Smooth muscle cell (in vitro differentiated cells): ENCODE results near the gene REG4. TPM values are rescaled to one million over a fixed set of nuclear protein-coding genes. Genes with fewer than 3 reads are reported as not detected.

Source experiments
- DNase-seq: peaks from one replicate; lab custom pipeline; 2025; ENCODE audit not compliant: unreplicated experiment; lab: John Stamatoyannopoulos, UW
- H2AFZ ChIP-seq: fragments of 200-600 bp; sonication (generic); 2 replicates; pipeline ENCODE4 v1.6.0; 2016; ENCODE audit warnings: antibody characterized with exemption, low read depth, mild to moderate bottlenecking
- H3F3A ChIP-seq: fragments of 200-600 bp; sonication (generic); 2 replicates; pipeline ENCODE4 v1.6.0; 2017; ENCODE audit warnings: antibody characterized with exemption, low read depth
- H3K27ac ChIP-seq: fragments of 200-600 bp; sonication (generic); 2 replicates; pipeline ENCODE4 v1.5.1; 2016; ENCODE audit warnings: low read depth, mild to moderate bottlenecking
- H3K27me3 ChIP-seq: fragments of 200-600 bp; sonication (generic); 2 replicates; pipeline ENCODE4 v1.6.1; 2016; ENCODE audit warnings: low read depth, mild to moderate bottlenecking
- H3K36me3 ChIP-seq: fragments of 200-600 bp; sonication (generic); 2 replicates; pipeline ENCODE4 v1.5.1; 2016; ENCODE audit warnings: low read depth
- H3K4me1 ChIP-seq: fragments of 200-600 bp; sonication (generic); 2 replicates; pipeline ENCODE4 v1.5.1; 2016; ENCODE audit warnings: low read depth
- H3K4me2 ChIP-seq: fragments of 200-600 bp; sonication (generic); 2 replicates; pipeline ENCODE4 v1.6.0; 2016; ENCODE audit warnings: mild to moderate bottlenecking
- H3K4me3 ChIP-seq: fragments of 200-600 bp; sonication (generic); 2 replicates; pipeline ENCODE4 v1.5.1; 2016; ENCODE audit warnings: mild to moderate bottlenecking
- H3K79me2 ChIP-seq: fragments of 200-600 bp; sonication (generic); 2 replicates; pipeline ENCODE4 v1.6.0; 2016; ENCODE audit warnings: low read depth, mild to moderate bottlenecking
- H3K9ac ChIP-seq: fragments of 200-600 bp; sonication (generic); 2 replicates; pipeline ENCODE4 v1.6.0; 2016; ENCODE audit warnings: low read depth
- H3K9me3 ChIP-seq: fragments of 200-600 bp; sonication (generic); replicated peaks from 2 replicates; pipeline ENCODE4 v1.5.1; 2016; ENCODE audit warnings: low read depth
- H4K20me1 ChIP-seq: fragments of 200-600 bp; sonication (generic); 2 replicates; pipeline ENCODE4 v1.6.0; 2016; ENCODE audit warnings: low read depth
- WGBS: methylation state at CpG from one replicate; pipeline ENCODE4 v1.1.7; 2016; ENCODE audit warnings: low lambda C conversion rate; 5-methylcytosine and 5-hydroxymethylcytosine counted together
- polyA plus RNA-seq: library from polyadenylated mRNA; unstranded; fragments of >200 nt; fragmentation: Nextera tagmentation; extraction: Ambion mirVana; gene quantifications from 2 replicates; pipeline ENCODE4 v1.2.1, GENCODE V29; 2016
- total RNA-seq: library from RNA; depleted of rRNA; stranded (reverse); fragments of >200 nt; gene quantifications from 2 replicates; pipeline ENCODE4 v1.2.3, GENCODE V29; 2014
- TF ChIP-seq, protein P1 (sequence below): fragments of 200-600 bp; sonication (generic); IDR thresholded peaks from 2 replicates; pipeline ENCODE4 v1.5.1; 2017; ENCODE audit warnings: borderline replicate concordance, mild to moderate bottlenecking, antibody characterized with exemption; ENCODE audit not compliant: insufficient read depth, poor library complexity, severe bottlenecking

The REG4 gene
- total and polyA plus RNA-seq, 2 experiments from 2014 or later: not detected

- H3K79me2 ChIP-seq: no peaks in the 10 kb centered on the region
- H3F3A ChIP-seq: peaks cover 16% of the 10 kb centered on the region
- 83% methylated on average over 3 of the region's 3 CpGs for WGBS
- H2AFZ ChIP-seq: no peak overlapping the region
- H3K9me3 ChIP-seq: no peaks in the 10 kb centered on the region
- H3K36me3 ChIP-seq: no peaks in the 10 kb centered on the region
- H3K27me3 ChIP-seq: no peaks in the 10 kb centered on the region
- no peaks in the 10 kb centered on the region for H4K20me1 ChIP-seq
- peak overlapping the region; percentile 56 for H3K4me2 ChIP-seq
- no peak overlapping the region for H3K27ac ChIP-seq
- H3K9ac ChIP-seq: no peak overlapping the region
- no peak overlapping the region for H3K4me3 ChIP-seq
- DNase-seq: no peak
- peaks cover 33% of the 10 kb centered on the region for H3K4me1 ChIP-seq
- TF ChIP-seq, protein P1, sequence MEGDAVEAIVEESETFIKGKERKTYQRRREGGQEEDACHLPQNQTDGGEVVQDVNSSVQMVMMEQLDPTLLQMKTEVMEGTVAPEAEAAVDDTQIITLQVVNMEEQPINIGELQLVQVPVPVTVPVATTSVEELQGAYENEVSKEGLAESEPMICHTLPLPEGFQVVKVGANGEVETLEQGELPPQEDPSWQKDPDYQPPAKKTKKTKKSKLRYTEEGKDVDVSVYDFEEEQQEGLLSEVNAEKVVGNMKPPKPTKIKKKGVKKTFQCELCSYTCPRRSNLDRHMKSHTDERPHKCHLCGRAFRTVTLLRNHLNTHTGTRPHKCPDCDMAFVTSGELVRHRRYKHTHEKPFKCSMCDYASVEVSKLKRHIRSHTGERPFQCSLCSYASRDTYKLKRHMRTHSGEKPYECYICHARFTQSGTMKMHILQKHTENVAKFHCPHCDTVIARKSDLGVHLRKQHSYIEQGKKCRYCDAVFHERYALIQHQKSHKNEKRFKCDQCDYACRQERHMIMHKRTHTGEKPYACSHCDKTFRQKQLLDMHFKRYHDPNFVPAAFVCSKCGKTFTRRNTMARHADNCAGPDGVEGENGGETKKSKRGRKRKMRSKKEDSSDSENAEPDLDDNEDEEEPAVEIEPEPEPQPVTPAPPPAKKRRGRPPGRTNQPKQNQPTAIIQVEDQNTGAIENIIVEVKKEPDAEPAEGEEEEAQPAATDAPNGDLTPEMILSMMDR: no peak
Observed at GRCh38 chr1:119784191-119784781, 27.0 kb downstream of the REG4 start.

GRCh38 chr1:119783354-119784185 is 27.7 kb downstream of the REG4 start:
- Histone ChIP-seq H3K79me2 (no peaks in the 10 kb centered on the region), H4K20me1 (no peaks in the 10 kb centered on the region), H3K36me3 (no peaks in the 10 kb centered on the region), H3K9ac (no peak overlapping the region), H3K27ac (peak overlapping the region; percentile 51), H3K4me3 (no peak overlapping the region), H3K9me3 (no peaks in the 10 kb centered on the region), H2AFZ (peak overlapping the region; percentile 5), H3K4me2 (peak overlapping the region; percentile 56), H3K4me1 (peaks cover 33% of the 10 kb centered on the region), H3F3A (peaks cover 16% of the 10 kb centered on the region), H3K27me3 (no peaks in the 10 kb centered on the region)
- TF ChIP-seq, protein P1: no peak
- WGBS: 59% methylated on average over 6 of the region's 6 CpGs
- no peak for DNase-seq

- H3K9me3 ChIP-seq: no peaks in the 10 kb centered on the region
- peak overlapping the region; percentile 5 for H2AFZ ChIP-seq
- H3K9ac ChIP-seq: no peak overlapping the region
- H3K4me1 ChIP-seq: peaks cover 33% of the 10 kb centered on the region
- WGBS: 72% methylated on average over 7 of the region's 7 CpGs
- H3K27ac ChIP-seq: peak overlapping the region; percentile 51
- no peaks in the 10 kb centered on the region for H3K27me3 ChIP-seq
- TF ChIP-seq, protein P1: no peak
- no peaks in the 10 kb centered on the region for H3K79me2 ChIP-seq
- no peaks in the 10 kb centered on the region for H4K20me1 ChIP-seq
- peaks cover 16% of the 10 kb centered on the region for H3F3A ChIP-seq
- no peak overlapping the region for H3K4me3 ChIP-seq
- no peak overlapping the region for H3K4me2 ChIP-seq
- no peaks in the 10 kb centered on the region for H3K36me3 ChIP-seq
- no peak for DNase-seq
Observed at GRCh38 chr1:119782631-119783325, 28.5 kb downstream of the REG4 start.
